GM21723 (cell line): ENCODE results near the gene TMEM82.

Experiments
- ATAC-seq: cut with Tn5 transposase; IDR thresholded peaks from one replicate; pipeline ENCODE4 v1.9.1; 2021; ENCODE audit warnings: mild to moderate bottlenecking, moderate library complexity; ENCODE audit not compliant: unreplicated experiment

TMEM82 gene

DNA sequence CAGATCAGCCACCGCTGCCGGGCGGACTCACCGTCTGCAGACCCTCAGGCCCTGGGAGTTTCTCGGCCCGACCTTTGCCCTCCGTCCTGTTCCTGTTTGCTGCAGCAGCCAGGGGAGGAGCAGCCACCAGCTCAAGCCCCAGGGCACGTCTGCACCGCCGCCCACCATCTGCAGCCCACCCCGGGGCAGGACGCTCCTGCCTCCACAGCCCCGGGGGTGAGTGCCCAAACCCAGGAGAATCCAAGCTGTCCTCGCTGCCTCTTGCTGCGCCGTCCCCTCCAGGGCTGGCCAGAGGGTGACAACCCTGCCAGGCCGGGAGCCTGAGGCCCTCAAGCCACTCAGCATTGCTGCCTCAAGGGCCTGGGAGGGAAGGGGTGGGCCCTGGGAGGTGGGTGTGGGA, 7.4 kb upstream of the TMEM82 start:
- no peak for ATAC-seq

DNA sequence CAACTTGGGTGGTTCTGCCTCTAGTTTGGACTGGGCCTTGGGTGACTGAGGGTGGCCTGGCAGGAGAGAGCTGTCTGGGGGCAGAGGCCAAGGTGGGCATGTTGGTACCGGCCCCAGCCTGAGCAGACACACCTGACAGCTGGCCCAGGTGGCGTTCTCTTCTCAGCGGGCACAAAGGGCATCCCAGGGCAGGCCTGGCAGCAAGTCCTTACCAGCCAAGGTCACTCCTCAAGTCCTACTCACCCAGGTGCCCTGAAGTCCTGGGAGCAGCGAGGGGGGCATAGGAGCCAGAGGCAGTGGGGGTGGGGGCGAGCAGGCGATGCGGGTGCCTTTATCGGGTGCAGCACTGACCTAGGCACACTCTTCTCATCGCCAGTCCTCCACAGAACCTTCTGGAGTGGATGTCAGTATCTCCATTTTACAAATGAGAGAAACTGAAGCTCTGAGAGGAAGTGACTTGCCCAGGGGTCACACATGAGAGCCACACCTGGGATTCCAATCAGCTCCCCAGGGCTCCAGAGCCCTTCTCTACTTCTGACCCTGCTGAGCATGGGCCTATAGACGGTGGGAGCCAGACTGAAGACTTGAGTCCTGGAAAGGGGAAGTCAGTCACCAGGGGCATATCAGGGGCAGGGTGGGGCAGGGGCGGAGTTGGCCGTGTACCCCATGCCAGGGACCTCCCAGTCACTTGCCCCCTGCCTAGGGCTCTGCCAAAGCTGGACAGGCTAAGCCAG, 6.8 kb upstream of the TMEM82 start:
- no peak for ATAC-seq

DNA sequence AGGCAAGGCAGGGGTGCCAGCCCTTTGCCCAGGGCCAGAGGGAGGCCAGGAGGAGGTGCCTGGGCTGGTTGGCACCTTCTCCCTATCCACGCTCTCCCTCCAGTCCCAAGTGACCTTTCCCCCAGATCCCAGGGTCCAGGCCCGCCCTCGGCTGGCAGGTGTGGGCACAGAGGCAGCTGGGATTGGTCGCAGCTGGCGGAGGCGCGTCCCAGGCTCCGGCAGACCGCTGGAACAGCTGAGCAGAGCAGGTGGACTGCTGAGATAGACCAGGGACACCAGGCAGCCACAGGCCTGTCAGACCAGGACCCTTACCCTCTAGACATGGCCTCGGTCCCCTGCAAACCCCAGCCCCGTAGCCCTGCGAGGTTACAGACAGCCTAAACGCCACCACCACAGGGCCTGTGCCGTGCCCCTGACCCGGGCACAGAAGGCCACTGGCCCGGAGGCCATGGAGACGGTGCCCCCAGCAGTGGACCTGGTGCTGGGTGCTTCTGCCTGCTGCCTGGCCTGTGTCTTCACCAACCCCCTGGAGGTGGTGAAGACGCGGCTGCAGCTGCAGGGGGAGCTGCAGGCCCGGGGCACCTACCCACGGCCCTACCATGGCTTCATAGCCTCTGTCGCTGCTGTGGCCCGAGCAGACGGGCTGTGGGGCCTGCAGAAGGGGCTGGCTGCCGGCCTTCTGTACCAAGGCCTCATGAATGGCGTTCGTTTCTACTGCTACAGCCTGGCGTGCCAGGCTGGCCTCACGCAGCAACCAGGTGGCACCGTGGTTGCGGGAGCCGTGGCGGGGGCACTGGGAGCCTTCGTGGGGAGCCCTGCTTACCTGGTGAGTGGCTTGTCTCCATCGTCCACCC, 6.0 kb upstream of the TMEM82 start, which contains the start of gene SLC25A34:
Gene SLC25A34 (plus strand): TSS at position 221 of the 854 bp plus-strand sequence. CDS start 228 bp downstream, at position 449.
- ATAC-seq: no peak

DNA sequence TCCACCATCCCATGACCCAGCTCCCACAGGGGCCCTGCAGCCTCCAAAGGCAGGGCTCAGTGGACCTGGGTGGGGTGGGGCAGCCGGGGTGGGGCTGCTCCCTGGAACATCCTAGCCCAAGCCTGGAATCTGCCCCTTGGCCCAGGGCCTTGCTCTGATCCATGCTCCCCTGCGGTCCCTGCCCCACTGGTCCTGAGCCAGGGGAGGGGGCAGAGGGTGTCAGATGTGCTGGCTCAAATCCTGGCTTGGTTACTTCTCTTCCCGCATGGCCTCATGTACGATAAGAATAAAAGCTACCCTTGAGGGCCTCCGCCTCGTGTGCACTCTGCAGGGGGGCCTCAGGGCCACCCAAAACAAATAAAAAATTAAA, 5.4 kb upstream of the TMEM82 start:
- ATAC-seq: no peak

DNA sequence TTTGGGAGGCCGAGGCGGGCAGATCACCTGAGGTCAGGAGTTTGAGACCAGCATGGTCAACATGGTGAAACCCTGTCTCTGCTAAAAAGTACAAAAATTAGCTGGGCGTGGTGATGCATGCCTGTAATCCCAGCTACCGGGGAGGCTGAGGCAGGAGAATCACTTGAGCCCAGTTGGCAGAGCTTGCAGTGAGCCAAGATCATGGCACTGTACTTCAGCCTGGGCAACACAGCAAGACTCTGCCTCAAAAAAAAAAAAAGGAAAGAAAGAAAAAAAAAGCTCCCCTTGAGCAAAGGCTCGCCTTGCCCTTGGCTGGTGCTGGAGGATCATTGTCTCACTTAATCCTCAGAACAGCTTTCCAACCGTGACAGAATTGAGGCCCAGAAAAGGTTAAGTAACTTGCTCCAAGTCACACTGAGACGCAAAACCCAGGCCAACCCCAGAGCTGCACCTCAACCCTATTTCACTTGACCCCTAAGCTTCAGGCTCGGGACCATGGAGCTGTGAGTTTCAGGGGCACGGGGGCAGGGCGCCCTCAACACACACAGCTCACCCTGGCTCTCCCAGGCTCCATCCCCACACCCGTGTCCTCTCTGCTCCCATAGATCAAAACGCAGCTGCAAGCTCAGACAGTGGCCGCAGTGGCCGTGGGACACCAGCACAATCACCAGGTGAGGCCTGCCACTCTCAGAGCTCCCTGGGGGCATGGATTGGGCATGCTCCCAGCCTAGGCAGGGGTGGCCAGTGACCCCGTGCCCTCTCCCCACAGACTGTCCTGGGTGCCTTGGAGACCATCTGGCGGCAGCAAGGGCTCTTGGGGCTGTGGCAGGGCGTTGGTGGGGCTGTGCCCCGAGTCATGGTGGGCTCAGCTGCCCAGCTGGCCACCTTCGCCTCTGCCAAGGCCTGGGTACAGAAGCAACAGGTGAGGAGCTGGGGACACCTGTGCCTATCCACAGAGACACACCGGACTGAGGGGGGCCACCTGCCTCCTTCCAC, 4.7 kb upstream of the TMEM82 start:
- no peak for ATAC-seq

DNA sequence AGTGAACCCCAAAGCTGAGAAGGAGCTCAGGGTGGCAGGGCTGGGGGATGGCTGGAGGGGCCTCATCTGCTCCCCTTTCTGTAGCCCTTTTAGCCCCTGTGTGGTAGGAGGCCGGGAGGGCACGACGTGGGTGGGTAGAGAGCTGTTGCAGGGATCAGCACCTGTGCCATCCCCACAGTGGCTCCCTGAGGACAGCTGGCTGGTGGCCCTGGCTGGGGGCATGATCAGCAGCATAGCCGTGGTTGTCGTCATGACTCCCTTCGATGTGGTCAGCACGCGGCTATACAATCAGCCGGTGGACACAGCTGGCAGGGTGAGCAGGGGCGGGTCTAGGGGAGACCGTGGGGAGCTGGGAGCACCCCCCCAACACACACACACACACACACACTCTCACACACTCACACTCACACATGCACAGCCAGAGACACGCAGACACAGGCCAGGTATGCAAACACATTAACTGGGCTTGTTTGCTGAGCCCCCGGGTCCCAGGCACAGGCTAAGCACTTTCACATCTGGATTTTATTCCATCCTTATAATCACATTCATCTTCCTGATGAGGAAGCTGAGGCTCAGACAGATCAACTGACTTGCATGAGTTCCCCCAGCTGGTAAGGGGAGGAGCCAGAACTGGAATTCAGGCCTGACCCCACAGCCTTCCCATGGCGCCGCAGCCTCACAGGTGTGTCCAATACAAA, 3.7 kb upstream of the TMEM82 start:
- no peak for ATAC-seq

DNA sequence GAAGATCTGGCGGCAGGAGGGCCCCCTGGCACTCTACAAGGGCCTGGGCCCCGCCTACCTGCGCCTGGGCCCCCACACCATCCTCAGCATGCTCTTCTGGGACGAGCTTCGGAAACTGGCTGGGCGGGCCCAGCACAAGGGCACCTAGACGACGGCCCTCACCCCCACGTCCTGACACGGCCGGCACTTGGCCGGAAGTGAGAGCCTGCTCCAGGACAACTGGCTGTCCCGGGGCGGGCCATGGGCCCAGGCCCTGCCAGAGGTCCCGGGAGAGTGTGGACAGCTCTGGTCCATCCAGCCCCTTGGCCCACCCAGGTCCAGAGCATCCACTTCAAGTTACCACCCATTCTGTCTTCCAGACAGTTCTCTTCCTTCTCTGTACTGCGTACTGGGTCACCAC, 3.0 kb upstream of the TMEM82 start:
- no peak for ATAC-seq

DNA sequence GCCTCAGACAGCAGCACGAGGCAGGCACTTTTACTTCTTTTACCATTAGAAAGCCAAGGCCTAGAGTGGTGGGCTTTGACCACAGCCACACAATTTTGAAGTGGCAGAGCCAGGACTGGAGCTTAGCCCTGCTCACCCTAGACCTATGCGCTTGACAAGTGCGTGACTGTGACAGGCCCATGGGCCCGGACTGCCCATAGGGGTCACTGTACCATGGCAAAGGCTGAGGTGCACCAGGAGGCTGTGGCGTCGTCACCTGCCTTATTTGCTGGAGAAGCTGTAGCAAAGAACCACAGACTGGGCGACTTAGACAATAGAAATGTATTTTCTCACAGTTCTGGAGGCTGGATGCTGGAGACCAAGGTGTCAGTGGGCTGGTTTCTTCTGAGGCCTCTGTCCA, 2.6 kb upstream of the TMEM82 start:
- ATAC-seq: no peak

DNA sequence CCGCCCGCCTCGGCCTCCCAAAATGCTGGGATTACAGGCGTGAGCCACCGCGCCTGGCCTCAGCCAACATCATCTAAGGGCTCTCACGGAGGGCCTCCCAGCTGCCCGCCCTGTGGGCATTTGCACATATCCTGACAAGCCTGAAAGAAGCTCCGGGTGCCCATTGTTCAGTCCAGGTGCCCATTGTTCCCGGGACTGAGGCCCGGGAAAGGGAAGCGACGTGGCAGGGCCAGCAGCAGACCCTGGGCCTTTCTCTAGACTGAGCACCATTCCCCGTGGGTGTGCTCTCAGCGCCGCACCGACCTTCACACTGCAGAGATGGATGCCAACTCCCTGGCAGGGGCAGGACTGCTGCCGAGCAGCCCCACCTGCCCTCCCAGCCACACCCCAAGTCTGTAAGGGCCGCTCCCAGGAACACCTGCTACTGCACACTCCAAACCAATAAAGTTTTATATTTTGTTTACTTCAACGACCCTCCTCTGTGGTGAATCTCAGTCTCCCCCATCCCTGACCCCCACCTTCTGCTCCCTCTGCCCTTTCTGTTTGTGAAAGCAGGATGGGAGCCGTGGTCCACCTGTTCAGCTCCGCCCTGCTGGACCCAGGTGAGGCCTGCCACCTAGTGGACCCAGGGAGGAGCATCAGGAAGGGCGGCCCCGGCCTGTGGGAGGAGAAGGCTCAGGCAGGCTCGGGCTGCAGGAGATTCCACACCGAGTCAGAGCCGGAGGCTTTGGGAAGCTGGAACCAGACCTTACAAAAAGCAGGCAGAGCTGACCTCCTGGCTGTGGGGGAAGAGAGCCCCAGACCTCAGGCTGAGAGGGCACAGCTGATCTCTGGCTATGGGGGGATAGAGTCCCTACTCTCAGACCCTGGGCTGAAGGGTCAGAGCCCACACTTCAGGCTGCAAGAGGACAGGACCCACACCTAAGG, 1.1 kb upstream of the TMEM82 start:
- no peak for ATAC-seq

DNA sequence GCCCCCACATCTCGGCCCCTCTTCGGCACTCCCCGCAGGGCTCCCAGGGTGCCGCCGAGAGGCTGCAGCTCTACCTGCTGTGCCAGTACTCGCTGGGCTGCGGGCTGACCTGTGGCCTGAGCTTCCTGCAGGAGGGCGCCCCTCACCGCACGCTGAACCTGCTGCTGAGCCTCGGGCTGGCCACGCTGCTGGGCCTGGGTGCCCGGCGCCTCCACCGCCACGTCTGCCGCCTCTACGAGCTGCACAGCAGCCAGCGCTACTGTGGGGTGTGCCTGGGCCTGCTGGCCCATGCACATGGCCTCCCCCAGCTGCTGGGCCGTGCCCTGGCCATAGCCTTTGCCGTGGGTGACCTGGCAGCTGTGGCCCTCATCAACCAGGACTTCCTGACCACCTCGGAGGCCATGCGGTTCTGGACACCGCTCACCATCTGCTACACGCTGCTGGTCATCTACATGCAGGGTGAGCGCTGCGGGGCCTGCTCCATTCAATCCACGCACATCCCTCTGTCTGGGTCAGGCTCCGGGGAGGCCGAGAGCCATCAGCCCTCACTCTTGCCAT, 1.9 kb downstream of the TMEM82 start:
- no peak for ATAC-seq

DNA sequence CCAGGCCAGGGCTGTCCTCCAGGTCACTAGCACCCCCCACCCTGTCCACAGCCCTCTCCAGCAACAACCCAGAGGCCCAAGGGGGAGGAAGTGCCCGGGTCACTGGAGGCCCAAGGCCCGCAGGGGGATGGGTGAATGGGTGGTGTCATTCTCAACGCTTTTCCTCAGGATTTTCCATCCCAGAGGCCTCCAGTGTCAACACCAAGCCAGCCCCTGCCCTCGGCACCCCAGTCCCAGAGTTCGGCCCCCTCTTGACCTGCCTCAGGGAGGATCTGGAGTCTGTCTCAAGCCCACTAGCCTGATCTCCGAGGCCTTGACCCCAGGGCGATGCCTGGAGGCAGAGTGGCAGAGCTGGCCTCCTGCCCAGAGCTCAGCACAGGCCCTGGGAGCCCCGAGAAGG, 5.1 kb downstream of the TMEM82 start:
- no peak for ATAC-seq

DNA sequence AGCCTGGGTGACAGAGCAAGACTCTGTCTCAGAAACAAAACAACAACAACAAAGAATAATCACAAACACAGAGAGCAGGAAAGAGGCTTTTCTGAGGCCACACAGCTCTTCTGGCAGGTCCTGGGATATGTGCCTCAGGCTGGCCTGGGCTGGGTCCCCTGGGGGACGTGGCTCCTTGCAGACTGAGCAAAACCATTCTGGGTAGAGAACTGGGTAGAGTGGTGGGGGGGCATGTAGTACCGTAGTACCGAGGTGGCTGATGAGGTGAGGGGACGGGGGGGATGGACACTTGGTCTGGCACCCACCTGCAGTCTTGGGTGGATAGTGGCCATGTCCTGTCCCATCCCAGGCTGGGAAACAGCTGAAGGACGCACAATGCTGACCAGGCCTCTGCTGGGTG, 6.0 kb downstream of the TMEM82 start:
- no peak for ATAC-seq

DNA sequence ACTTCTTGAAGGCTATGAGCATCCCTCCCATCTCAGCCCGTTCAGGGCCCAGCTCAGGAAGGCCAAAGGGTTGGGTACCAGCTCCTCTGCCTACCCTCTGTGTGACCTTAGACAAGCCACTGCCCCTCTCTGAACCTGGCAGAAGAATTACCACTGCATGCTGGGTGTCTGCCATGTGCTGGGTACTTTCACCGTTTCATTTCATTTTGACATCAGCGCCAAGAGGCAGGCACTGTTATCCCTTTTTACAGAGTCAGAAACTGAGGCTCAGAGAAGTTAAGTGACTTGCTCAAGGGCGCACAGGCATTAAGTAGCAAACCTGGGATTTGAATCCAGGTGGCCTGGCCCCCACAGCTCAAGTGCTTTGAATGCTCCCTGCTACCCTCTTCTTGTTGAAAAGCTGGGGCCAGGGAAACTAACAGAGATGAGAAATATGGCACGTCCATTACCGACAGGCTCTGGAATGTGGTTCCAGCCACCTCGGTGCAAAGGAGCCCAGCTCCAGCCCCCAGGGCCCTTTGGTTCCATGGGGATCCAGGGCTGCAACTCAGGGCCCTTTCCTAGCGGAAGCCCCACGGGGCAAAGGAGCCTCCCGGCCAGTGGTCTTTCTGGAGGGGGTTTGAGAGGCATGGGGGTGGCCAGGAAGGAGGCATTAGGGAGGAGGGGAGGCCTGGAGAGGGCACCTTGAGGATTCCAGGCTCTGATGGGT, 6.5 kb downstream of the TMEM82 start:
- no peak for ATAC-seq

DNA sequence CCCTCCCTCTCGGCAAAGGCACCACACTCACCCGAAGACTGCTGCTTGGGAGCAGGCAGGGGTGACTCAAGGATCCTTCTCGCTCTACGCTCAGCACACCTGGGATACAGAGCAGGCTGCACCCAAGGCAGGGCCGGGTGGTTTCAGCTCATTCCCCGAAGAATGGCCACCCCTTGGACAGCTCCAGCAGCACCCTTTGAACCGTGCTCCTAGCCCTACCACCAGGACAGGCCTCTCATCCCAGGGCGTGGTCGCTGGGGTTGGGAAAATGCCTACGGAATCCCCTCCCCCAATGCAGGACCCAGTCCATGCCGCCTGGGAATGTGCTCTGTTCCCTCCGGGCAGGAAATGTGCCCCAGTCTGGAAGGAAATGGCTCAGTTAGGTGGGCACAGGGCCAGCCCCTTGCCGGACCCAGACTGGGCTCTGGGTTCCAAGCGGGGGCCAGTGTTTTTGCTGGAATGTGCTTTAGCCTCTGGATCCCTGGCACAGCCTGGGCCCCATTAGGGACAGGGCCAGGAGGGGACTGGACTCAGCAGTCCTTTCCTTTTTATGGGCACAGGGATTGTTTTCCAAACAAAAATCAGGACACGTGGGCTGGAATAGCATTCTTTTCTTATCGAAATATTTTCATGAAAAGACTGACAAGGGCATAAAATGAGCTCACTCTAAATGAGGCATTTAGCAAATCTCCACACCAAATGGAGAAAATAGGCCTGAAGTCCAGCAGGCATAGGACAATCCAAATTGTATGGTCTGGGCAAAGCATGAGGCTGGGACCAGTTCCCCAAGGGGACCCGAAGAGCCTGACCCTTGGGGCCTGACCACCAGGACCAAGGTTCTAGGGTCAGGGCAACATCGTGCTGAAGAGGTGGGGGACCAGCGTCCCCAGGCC, 7.3 kb downstream of the TMEM82 start:
- ATAC-seq: no peak

DNA sequence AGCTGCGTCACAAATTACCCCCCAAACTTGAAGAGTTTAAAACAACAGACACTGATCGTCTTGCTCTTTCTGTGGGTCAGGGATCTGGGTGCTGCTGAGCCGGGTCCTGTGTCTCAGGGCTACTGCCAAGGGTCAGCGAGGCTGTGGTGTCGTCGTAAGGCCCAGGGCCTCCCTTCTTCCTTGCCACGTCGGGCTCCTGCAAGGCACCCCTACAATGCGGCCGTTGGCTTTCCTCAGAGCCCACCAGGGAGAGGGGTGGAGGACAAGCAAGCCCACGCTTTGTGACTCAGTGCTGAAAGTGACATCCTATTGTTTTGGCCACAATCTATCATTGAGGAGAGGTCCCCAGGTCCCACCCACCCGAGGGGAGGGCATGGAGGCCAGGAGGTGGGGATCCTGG, 8.6 kb downstream of the TMEM82 start:
- ATAC-seq: no peak

DNA sequence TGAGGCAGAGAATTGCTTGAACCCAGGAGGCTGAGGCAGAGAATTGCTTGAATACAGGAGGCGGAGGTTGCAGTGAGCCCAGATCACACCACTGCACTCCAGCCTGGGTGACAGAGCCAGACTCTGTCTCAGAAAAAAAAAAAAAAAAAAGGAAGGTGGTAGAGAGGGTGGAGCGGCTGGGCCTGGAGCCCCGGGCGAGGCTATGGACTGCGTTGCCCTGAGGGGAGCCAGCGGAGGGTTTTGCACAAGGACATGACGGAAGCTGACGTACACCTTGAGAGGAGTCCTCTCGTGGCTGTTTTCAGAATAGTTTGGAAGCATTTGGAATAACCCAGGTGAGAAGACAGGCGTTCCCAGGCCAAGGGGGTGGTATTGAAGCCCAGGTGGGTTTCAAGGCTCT, 9.4 kb downstream of the TMEM82 start:
- no peak for ATAC-seq

DNA sequence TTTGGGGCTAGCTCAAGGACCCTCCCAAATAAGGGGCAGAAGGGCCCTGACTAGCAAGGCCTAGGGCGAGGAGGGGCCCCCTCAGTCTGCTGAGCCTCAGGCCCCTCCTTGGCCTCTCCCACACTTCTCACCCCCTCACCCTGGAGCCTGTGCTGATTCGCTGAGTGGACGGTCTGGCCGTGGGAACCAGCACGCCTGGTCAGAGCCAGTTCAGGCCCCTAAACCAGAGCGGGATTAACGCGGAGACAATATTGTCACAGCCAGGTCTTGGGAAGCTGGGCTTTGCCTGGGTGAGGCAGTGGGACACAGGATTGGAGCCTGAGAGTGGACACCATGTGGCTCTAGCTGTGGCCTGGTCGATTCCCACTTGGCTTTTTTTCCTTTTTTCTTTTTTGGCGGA, 11.5 kb downstream of the TMEM82 start:
- ATAC-seq: no peak
